MM.1S (cell line): ENCODE results near the gene TTC27.

Experiments
- EZH2 ChIP-seq: fragments of 300-600 bp; sonication (generic); optimal IDR thresholded peaks from 2 replicates; pipeline ENCODE3; 2017; ENCODE audit warnings: low read depth, mild to moderate bottlenecking, antibody characterized with exemption, low read length, mixed read lengths
- TF ChIP-seq, protein P1 (sequence below): fragments of 300-600 bp; sonication (generic); IDR thresholded peaks from 2 replicates; pipeline ENCODE4 v1.5.1; 2016; ENCODE audit warnings: antibody characterized with exemption, low read length, mixed read lengths

DNA sequence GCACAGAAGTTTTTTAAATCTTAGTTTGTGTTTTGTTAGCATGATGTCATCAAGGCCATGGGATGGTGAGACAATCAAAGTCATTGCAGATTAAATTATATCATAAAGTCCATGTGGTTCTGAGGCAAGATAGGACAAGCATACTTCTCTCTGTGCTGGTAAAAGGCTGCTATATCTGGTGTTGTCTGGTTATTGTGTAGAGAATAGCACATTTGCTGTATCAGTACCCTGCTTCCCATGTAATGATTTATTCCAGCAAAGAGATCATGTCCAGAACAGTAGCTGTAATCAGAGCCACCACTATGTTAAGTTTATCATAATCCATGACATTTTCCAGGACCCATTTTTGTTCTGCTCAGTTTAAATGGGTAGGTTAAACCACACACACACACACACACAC, 123.0 kb downstream of the TTC27 start:
- TF ChIP-seq, protein P1, sequence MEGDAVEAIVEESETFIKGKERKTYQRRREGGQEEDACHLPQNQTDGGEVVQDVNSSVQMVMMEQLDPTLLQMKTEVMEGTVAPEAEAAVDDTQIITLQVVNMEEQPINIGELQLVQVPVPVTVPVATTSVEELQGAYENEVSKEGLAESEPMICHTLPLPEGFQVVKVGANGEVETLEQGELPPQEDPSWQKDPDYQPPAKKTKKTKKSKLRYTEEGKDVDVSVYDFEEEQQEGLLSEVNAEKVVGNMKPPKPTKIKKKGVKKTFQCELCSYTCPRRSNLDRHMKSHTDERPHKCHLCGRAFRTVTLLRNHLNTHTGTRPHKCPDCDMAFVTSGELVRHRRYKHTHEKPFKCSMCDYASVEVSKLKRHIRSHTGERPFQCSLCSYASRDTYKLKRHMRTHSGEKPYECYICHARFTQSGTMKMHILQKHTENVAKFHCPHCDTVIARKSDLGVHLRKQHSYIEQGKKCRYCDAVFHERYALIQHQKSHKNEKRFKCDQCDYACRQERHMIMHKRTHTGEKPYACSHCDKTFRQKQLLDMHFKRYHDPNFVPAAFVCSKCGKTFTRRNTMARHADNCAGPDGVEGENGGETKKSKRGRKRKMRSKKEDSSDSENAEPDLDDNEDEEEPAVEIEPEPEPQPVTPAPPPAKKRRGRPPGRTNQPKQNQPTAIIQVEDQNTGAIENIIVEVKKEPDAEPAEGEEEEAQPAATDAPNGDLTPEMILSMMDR, result no peak
- no peak for TF ChIP-seq EZH2
